ENCODE data around the gene RNASE8.

RNASE8 gene

GRCh38 chr14:21033133-21033698 lies 24.4 kb upstream of the RNASE8 start:
- H3K27me3 ChIP-seq (ENCODE audit: control insufficient read depth, low read length): peaks cover 29% of the 10 kb centered on the region
- no peaks in the 10 kb centered on the region for H3K79me2 ChIP-seq (ENCODE audit: control insufficient read depth, low read length)
- no peak overlapping the region for H3K4me3 ChIP-seq (ENCODE audit: low read length)
- H3K9me3 ChIP-seq (ENCODE audit: control insufficient read depth, insufficient read depth, low read length): no peaks in the 10 kb centered on the region
- H3K9me2 ChIP-seq (replicated peaks; ENCODE audit: control insufficient read depth, low read length): no peaks in the 10 kb centered on the region
- H4K20me1 ChIP-seq (ENCODE audit: control insufficient read depth, insufficient read depth, low read depth, low read length): no peaks in the 10 kb centered on the region
- no peaks in the 10 kb centered on the region for H3K36me3 ChIP-seq (ENCODE audit: control insufficient read depth, low read length)
- H3K4me2 ChIP-seq (ENCODE audit: low read length): no peak overlapping the region
- H3K4me1 ChIP-seq (ENCODE audit: control insufficient read depth, low read length): no peaks in the 10 kb centered on the region
- no peak overlapping the region for H3K27ac ChIP-seq (ENCODE audit: low read depth, low read length)
- no peaks in the 10 kb centered on the region for H3F3A ChIP-seq (ENCODE audit: control insufficient read depth, insufficient read depth)
- TF ChIP-seq CTCF (IDR thresholded peaks at IDR 0.05; ENCODE audit: low read depth, low read length, poor library complexity, severe bottlenecking) (no peak), EZH2phosphoT487 (IDR thresholded peaks at IDR 0.05; ENCODE audit: borderline replicate concordance, low read length) (no peak)

- Histone ChIP-seq H3K4me1 (ENCODE audit: control insufficient read depth, low read length) (no peaks in the 10 kb centered on the region), H3K79me2 (ENCODE audit: control insufficient read depth, low read length) (no peaks in the 10 kb centered on the region), H3K9me3 (ENCODE audit: control insufficient read depth, insufficient read depth, low read length) (no peaks in the 10 kb centered on the region), H3K27ac (ENCODE audit: low read depth, low read length) (no peak within 1 kb of the TSS), H3K36me3 (ENCODE audit: control insufficient read depth, low read length) (no peaks in the 10 kb centered on the region), H3K27me3 (ENCODE audit: control insufficient read depth, low read length) (peaks cover 29% of the 10 kb centered on the region), H3K9me2 (replicated peaks; ENCODE audit: control insufficient read depth, low read length) (no peaks in the 10 kb centered on the region), H3K4me3 (ENCODE audit: low read length) (no peak within 1 kb of the TSS), H4K20me1 (ENCODE audit: control insufficient read depth, insufficient read depth, low read depth, low read length) (no peaks in the 10 kb centered on the region), H3K4me2 (ENCODE audit: low read length) (no peak within 1 kb of the TSS), H3F3A (ENCODE audit: control insufficient read depth, insufficient read depth) (no peaks in the 10 kb centered on the region)
- TF ChIP-seq CTCF (IDR thresholded peaks at IDR 0.05; ENCODE audit: low read depth, low read length, poor library complexity, severe bottlenecking) (no peak), EZH2phosphoT487 (IDR thresholded peaks at IDR 0.05; ENCODE audit: borderline replicate concordance, low read length) (no peak)
Observed at GRCh38 chr14:21034707-21035106, 22.9 kb upstream of the RNASE8 start, which contains the start of gene RNASE13. RNASE13 (minus strand) TSS chr14:21034807; CDS start chr14:21034288, 519 bp downstream.

- H3K4me3 ChIP-seq (ENCODE audit: low read length): no peak overlapping the region
- no peak overlapping the region for H3K4me2 ChIP-seq (ENCODE audit: low read length)
- TF ChIP-seq CTCF (IDR thresholded peaks at IDR 0.05; ENCODE audit: low read depth, low read length, poor library complexity, severe bottlenecking): no peak
- no peaks in the 10 kb centered on the region for H4K20me1 ChIP-seq (ENCODE audit: control insufficient read depth, insufficient read depth, low read depth, low read length)
- H3K27ac ChIP-seq (ENCODE audit: low read depth, low read length): no peak overlapping the region
- no peaks in the 10 kb centered on the region for H3F3A ChIP-seq (ENCODE audit: control insufficient read depth, insufficient read depth)
- H3K9me3 ChIP-seq (ENCODE audit: control insufficient read depth, insufficient read depth, low read length): no peaks in the 10 kb centered on the region
- H3K36me3 ChIP-seq (ENCODE audit: control insufficient read depth, low read length): no peaks in the 10 kb centered on the region
- no peaks in the 10 kb centered on the region for H3K9me2 ChIP-seq (replicated peaks; ENCODE audit: control insufficient read depth, low read length)
- peaks cover 27% of the 10 kb centered on the region for H3K27me3 ChIP-seq (ENCODE audit: control insufficient read depth, low read length)
- no peaks in the 10 kb centered on the region for H3K79me2 ChIP-seq (ENCODE audit: control insufficient read depth, low read length)
- no peaks in the 10 kb centered on the region for H3K4me1 ChIP-seq (ENCODE audit: control insufficient read depth, low read length)
Observed at GRCh38 chr14:21036751-21037150, 20.9 kb upstream of the RNASE8 start.

Measured in DOHH2 (cell line).